Fibroblast of pulmonary artery (primary cell): Measurements from ENCODE around the gene APBA3.

Experiments
- DNase-seq: peaks from one replicate; pipeline ENCODE4 v3.0.0-alpha.2; 2010; ENCODE audit warnings: low read depth
- H3K4me3 ChIP-seq: replicated peaks from 2 replicates; pipeline ENCODE4 v1.5.1; 2011; ENCODE audit warnings: low read depth, mild to moderate bottlenecking, control low read depth, low read length, moderate library complexity
- CTCF ChIP-seq: IDR thresholded peaks from 2 replicates; pipeline ENCODE4 v1.5.1; 2011; ENCODE audit warnings: mild to moderate bottlenecking, control low read depth, low read length, inconsistent platforms; ENCODE audit errors: missing control alignments

The APBA3 gene

DNA sequence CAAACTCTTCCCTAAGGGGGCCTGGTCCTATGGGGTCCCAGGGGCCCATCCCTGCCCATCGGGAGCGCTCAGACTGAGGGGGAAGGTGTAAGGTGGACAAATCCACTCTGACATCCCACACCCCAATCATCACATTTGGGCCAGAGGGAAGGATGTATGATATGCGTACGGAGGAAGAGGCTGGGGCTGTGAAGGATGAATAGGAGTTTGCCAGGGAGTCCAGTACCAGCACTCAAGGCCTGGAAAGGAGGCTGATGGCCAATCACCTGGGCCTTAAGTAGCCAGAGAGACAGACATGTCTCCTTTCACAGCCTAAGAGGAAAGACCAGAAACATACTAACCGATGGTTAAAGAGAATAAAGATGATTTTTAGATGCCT, 38.4 kb downstream of the APBA3 start:
- no peak overlapping the region for H3K4me3 ChIP-seq
- no peak for DNase-seq
- no peak for TF ChIP-seq CTCF

DNA sequence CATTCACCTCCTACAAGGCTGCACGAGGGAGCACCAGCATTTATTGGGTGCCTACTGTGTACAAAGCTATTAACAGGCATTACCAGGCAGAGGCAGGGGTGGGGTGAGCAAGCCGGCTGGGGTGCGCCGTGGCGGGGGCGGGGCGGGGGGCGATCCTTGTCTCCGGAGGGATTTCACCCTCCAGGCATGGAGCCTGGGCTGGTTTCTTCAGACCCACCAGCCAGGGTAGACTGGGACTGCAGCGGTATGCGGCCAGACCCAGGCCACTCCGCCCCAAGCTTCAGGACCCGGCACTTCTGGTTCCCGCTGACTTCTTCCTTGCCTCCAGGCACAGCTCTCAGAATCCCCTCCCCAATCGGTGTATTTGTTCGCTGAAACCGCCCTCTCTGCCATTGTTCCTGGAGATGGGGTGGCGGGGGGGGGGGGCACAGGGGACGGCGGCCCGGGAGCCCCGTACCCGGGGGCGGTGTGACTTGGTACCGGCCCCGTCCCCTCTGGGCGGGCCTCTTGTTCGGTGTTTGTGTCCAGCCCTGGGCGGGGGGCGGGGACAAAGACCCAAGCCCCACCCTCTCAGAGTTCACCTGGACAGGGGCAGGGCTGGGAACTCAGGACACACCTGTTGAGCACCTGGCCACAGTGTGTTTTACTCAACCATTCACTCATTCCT, 38.9 kb downstream of the APBA3 start:
- no peak for DNase-seq
- no peak overlapping the region for H3K4me3 ChIP-seq
- no peak for TF ChIP-seq CTCF

GRCh38 chr19:3721887-3722442, 39.5 kb downstream of the APBA3 start:
- no peak overlapping the region for H3K4me3 ChIP-seq
- no peak for TF ChIP-seq CTCF
- no peak for DNase-seq

DNA sequence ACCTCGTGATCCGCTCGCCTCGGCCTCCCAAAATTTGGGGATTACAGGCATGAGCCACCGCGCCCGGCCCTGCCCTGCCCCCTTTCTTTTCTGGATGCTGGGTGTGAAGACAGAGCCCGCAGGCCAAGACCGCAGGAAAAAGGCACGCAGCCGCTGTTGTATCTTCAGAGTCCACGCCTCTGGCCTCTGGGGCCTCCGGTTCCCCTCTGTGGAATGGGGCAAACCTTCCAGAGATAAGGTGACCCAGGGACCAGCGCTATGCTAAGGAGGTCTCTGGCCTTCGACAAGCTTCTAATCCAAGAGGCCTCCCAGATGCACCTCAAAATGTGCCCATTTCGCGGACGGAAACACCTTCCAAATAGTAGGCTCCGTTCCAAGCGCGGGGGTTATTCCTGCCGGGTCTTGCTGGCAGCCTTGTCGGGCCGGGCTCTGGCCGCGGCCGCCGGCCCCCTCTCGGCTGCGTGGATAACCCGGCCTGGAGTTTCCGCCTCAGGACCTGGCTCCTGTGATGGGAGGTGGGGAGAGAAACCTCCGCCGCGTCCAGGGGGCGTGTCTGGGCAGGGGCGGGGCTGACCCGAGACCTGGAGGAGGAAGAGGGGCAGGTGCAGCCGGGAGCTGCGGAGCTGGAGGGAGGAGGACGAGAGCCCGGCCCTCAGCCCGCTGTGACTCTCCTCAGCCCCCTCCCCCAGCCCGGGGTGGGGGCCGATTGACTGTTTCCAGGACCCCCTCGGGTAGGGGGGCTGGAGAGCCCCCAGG, 40.2 kb downstream of the APBA3 start:
- no peak overlapping the region for H3K4me3 ChIP-seq
- no peak for TF ChIP-seq CTCF
- DNase-seq, result peak; percentile 86

DNA sequence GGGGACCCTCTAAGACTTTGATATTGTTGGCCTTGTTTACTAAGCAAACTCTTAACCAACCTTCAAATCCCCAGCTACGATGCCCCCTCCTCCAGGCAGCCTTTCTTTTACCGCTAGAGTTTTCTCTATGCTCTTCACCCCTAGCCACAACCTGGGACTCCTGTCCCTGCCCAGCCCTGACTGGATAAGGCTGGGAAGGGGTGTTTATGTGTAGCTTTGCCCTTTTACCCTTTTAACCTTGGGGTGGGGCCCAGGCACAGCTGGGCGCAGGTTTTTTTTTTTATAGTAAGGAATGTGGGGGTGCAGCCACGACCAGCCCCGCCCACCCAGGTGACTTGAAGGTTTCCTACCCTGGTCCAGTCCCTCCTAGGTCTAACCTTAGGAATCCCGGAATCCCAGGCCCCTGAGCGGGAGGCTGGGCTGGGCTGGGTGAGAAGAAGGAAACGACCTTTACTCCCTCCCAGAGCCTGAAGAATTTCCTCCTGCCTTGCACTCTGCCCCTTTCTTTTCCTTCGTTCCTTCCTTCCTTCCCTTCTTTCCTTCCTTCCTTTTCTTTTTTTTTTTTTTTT, 41.1 kb downstream of the APBA3 start:
- no peak for DNase-seq
- no peak for TF ChIP-seq CTCF

DNA sequence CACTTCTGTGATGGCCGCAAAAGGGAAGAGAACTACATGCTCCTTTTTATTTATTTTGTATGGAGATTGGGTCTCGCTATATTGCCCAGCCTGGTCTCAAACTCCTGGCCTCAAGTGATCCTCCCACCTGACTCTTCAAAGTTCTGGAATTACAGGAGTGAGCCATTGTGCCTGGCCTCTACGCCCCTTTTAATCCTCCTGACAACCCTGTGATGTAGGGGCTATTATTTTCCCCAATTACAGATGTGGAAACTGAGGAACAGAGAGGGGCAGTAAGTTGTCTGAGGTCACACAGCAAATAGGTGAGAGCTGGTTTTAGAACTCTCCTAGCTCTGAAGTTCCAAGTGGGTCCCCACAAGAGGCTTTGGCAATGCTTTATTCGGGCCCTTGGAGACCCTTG, 41.6 kb downstream of the APBA3 start:
- no peak for TF ChIP-seq CTCF
- no peak for DNase-seq

More for the DNA sequence above, 41.1 kb downstream of the APBA3 start:
- no peak overlapping the region for H3K4me3 ChIP-seq

More for the DNA sequence above, 41.6 kb downstream of the APBA3 start:
- H3K4me3 ChIP-seq, result no peak overlapping the region
